Activated gamma-delta T cell (primary cell): Measurements from ENCODE around the gene DENND4B.
"Not testable (repeated sequence)": the region's sequence is repeated elsewhere in the genome, so short reads cannot be mapped to it uniquely, and the experiment has no call there.

Experiments used
- DNase-seq: peaks from one replicate; lab custom pipeline; 2025; lab: John Stamatoyannopoulos, UW
- total RNA-seq, 2 donors: gene quantifications; one replicate each; lab custom pipeline; 2026; lab: John Stamatoyannopoulos, UW

Gene DENND4B, protein sequence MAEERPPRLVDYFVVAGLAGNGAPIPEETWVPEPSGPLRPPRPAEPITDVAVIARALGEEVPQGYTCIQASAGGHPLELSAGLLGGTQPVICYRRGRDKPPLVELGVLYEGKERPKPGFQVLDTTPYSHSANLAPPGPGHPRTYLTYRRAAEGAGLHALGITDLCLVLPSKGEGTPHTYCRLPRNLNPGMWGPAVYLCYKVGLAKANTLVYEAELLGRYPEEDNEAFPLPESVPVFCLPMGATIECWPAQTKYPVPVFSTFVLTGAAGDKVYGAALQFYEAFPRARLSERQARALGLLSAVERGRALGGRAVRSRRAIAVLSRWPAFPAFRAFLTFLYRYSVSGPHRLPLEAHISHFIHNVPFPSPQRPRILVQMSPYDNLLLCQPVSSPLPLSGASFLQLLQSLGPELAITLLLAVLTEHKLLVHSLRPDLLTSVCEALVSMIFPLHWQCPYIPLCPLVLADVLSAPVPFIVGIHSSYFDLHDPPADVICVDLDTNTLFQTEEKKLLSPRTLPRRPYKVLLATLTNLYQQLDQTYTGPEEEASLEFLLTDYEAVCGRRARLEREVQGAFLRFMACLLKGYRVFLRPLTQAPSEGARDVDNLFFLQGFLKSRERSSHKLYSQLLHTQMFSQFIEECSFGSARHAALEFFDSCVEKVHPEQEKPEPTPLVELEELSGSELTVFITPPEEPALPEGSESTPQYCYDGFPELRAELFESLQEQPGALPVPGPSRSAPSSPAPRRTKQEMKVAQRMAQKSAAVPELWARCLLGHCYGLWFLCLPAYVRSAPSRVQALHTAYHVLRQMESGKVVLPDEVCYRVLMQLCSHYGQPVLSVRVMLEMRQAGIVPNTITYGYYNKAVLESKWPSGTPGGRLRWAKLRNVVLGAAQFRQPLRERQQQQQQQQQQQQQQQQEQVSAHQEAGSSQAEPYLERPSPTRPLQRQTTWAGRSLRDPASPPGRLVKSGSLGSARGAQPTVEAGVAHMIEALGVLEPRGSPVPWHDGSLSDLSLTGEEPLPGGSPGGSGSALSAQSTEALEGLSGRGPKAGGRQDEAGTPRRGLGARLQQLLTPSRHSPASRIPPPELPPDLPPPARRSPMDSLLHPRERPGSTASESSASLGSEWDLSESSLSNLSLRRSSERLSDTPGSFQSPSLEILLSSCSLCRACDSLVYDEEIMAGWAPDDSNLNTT (N-terminal part only)
- 137 to 166 reads per million in 2 donors for total RNA-seq

- peak; percentile 65 for DNase-seq
Measured at GRCh38 chr1:153946622-153947241, at the start of gene DENND4B. Gene DENND4B (minus strand): TSS chr1:153946718. CDS start chr1:153944374, 2,344 bp downstream.

DNA sequence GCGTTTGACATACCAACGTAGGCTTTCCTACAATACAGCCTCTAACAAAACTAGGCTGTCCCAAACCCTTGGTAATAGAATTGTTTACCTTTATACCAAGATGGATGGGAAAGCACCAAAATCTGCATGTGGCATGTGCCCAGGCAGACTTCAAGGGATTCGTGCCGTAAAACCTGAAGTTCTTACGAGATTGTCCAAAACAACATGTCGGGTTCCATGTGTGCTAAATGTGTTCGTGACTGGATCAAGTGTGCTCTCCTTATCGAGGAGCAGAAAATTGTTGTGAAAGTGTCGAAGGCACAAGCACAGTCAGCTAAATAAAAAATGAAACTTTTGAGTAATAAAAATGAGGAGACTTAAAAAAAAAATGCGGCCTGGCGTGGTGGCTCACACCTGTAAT lies 49.1 kb upstream of the DENND4B start:
- DNase-seq: no peak

DNA sequence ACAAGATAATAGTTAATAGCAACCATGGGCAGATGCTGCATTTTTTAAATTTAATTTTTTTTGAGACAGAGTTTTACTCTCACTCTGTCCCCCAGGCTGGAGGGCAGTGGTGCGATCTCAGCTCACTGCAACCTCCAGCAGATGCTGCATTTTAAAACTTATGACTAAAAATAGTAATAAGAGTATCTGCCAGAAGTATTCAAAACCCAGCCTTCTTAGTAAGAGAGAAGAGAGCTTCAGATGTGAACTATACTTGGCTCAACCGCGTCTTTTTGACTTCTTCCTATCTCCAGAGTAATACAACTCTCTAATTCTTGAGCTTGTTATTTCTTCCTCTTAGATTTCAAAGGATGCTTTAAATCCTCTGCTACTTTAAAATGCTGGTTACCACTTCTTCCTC lies 48.7 kb upstream of the DENND4B start:
- DNase-seq: no peak

- no peak for DNase-seq
Measured at GRCh38 chr1:153991806-153992205, 45.3 kb upstream of the DENND4B start.

- no peak for DNase-seq
Measured at GRCh38 chr1:153991151-153991630, 44.7 kb upstream of the DENND4B start.

GRCh38 chr1:153990468-153991150 lies 44.1 kb upstream of the DENND4B start, which contains the start of gene RPS27:
Gene RPS27 (plus strand): TSS chr1:153990762. CDS start chr1:153990797, 35 bp downstream.
- peak; percentile 26 for DNase-seq

GRCh38 chr1:153987621-153988020 lies 41.1 kb upstream of the DENND4B start:
- no peak for DNase-seq

GRCh38 chr1:153985941-153986761 lies 39.6 kb upstream of the DENND4B start, which contains the start of gene RAB13:
Gene RAB13 (minus strand): TSS chr1:153986339. CDS start chr1:153986236, 103 bp downstream.
- DNase-seq: no peak

DNA sequence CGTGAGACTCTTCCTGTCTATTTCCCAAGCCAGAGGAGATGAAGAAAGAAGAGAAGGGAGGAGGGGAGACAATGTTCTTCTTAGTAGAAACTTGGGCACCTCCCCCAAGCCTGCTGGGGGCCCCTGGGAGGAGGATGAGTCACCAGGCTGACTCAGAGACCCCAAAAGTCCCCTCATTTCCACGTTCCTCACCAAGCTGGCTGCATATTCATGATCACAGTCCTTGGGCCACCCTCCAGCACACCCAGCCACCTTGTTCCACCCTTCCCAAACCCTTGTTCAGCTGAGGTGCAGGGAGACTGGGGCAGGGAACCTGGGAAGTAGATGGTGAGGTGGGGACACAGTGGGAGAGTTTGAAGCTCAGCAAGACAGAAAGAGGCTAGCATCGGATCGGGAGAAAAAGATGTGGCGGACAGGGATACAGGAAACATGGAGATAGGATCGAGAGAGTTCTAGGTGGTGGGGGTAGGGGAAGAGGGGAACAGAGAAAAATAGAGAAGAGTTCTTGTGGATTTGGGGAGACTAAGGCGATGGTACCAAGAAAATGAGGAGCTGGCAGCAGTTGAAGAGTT lies 38.9 kb upstream of the DENND4B start:
- DNase-seq: no peak

GRCh38 chr1:153984123-153984894 lies 37.8 kb upstream of the DENND4B start:
- no peak for DNase-seq

DNA sequence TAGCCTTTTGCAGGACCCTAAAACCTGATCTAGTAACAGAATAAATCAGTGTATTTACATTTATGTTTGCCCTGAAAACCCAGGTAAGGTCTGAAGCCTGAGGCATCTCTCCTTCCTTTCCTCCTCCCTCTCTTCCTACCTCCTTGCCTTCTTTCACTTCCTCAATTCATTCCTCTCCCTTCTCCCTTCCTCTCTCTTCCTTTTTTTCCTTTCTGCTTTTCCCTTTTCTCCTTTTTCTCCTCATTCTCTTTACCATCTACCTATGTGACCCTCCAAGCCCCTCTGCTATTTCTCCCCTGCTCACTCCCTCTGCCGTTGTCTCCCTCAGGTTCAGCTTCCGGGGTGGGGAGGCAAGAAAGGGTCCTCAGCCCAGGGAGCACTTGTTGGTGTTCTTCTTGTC lies 35.2 kb upstream of the DENND4B start:
- DNase-seq: not testable (repeated sequence)

DNA sequence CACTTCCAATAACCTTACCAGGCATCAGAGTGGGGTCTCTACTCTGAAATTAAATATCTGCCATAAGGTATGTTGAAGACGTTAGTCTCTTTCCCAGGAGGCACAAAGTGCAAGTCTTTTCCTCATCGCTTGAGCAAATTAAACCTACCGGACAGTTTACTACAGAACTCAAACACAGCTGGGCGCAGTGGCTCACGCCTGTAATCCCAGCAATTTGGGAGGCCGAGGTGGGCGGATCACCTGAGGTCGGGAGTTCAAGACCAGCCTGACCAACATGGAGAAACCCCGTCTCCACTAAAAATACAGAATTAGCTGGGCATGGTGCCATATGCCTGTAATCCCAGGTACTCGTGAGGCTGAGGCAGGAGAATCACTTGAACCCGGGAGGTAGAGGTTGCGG lies 32.6 kb upstream of the DENND4B start:
- not testable (repeated sequence) for DNase-seq

GRCh38 chr1:153978274-153978909 lies 31.9 kb upstream of the DENND4B start:
- no peak for DNase-seq

DNA sequence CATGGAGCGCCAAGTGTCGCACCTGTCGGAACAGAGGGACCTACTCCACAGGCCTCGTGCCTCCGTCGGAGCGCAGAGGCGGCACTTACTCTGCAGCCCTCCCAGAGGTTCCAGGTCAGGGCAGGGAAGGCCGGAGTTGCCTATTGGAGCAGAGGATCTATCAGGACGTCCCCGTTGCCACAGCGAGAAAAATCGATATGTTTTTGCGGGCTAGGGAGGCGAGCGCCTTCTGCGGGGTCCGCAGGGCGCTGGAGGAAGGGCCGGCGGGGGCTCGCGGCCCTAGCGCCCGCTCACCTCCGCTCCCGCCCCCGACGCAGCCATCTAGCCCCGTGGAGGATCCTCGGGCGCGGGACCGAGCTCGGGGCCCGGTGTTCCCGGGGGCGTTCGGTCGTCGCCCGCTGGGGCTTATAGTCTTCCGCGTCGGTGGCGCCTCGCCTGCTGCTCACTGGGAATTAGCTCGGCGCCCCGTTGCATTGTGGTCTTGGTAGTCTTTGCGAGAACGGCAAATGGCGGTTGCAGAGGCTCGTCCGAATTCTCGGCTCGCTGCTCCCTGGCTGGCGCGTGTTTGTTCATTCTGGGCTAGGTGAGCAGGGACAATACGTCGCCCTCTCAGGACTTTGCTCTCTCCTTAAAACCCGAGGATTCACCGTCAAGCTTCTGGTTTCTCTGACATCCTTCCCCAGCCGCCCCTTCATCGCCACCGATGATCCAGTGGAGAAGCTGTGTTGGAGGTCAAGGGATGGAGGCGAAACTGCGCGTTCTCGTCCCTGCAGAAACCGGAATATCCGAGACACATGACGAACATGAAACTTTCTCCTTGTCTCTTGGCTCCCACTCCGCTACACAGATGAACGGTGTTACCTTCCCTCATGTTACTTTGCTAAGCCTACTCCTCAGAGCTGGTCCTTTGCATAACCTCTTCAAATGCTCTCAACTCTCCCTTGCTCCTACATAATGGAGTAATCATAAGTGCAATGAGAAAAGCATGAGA lies 31.0 kb upstream of the DENND4B start, which contains the start of gene JTB:
TSS of gene JTB (minus strand) at position 425 of the 991 bp plus-strand sequence. CDS start at position 3, 422 bp downstream.
- peak; percentile 43 for DNase-seq

- no peak for DNase-seq
Measured at GRCh38 chr1:153976819-153977249, 30.3 kb upstream of the DENND4B start.

- DNase-seq: no peak
Measured at GRCh38 chr1:153973525-153973924, 27.0 kb upstream of the DENND4B start.

DNA sequence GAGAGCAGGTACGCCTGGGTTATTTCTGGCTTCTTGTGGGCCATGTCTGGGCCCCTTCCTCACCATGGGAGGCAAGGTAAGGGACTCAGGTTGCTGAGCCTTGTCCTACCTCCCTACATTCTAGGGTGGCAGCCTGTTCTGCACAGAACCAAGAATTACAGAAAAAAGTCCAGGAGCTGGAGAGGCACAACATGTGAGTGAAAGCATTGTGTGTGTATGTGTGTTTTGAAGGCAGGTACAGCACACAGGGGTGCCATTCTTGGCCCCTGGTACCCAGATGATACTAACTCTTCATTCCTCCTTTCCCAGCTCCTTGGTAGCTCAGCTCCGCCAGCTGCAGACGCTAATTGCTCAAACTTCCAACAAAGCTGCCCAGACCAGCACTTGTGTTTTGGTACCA lies 26.6 kb upstream of the DENND4B start:
- no peak for DNase-seq
